ENCODE measurements around the gene SVIL.
"Not testable (repeated sequence)": the region's sequence is repeated elsewhere in the genome, so short reads cannot be mapped to it uniquely, and the experiment has no call there.

Gene SVIL

DNA sequence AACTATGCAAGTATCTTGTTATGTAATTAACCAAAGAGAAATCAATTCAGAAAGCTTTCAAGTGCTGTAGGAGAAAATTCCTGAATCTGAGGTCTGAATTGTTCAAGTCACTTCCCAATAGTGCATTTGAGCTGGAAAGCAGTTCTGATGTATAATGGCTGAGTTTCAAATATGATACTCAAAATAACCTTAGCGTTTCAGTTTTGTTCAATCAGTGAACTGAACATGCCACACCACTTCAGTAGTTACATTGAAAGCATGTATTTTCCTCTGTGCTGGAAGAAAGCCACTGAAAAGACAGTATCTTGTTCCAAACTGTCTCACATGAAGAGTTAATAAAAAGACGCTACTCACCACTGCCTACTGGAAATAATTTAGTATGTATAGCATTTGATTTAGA is 64.5 kb downstream of the SVIL start:
- not testable (repeated sequence) for H3K4me3 ChIP-seq (ENCODE audit: low read length); H3K36me3 ChIP-seq (ENCODE audit: control insufficient read depth, insufficient read depth, low read length); H3K27me3 ChIP-seq (ENCODE audit: control insufficient read depth, insufficient read depth, low read length); H3K27ac ChIP-seq (ENCODE audit: low read depth, low read length); H3K9ac ChIP-seq (ENCODE audit: low read length)
- peaks cover 11% of the 10 kb centered on the region for H3K4me1 ChIP-seq (ENCODE audit: control insufficient read depth, insufficient read depth, low read length)

- Histone ChIP-seq H3K27ac (ENCODE audit: low read depth, low read length) (no peak overlapping the region), H3K4me1 (ENCODE audit: control insufficient read depth, insufficient read depth, low read length) (peaks cover 11% of the 10 kb centered on the region)
Observed at GRCh38 chr10:29569795-29570194, 65.0 kb downstream of the SVIL start.

DNA sequence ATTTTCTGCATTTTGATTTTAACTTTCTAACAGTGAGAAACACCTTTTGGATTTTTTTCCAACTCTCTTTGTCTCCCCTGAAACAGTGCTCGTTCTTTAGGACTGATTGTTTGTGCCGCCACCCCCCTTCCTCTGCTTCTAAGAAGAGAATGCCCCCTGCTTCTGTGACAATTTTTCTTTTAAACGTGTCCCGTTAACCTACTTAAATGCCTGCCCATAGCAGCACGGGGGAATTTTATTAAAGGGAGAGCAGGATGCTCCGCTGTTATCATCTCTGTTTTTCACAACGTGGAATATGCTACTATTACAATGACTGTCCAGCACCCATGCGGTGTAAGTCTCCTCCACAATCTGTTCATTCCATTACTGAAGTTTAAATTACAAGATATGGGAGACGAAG is 67.8 kb downstream of the SVIL start:
- Histone ChIP-seq H3K9ac (ENCODE audit: low read length) (no peak overlapping the region), H3K27me3 (ENCODE audit: control insufficient read depth, insufficient read depth, low read length) (no peaks in the 10 kb centered on the region), H3K4me3 (ENCODE audit: low read length) (no peak overlapping the region), H3K27ac (ENCODE audit: low read depth, low read length) (no peak overlapping the region), H3K36me3 (ENCODE audit: control insufficient read depth, insufficient read depth, low read length) (no peaks in the 10 kb centered on the region), H3K4me1 (ENCODE audit: control insufficient read depth, insufficient read depth, low read length) (peaks cover 11% of the 10 kb centered on the region)

More at GRCh38 chr10:29569795-29570194, 65.0 kb downstream of the SVIL start:
- Histone ChIP-seq H3K36me3 (ENCODE audit: control insufficient read depth, insufficient read depth, low read length) (no peaks in the 10 kb centered on the region), H3K27me3 (ENCODE audit: control insufficient read depth, insufficient read depth, low read length) (no peaks in the 10 kb centered on the region), H3K4me3 (ENCODE audit: low read length) (no peak overlapping the region), H3K9ac (ENCODE audit: low read length) (no peak overlapping the region)

DNA sequence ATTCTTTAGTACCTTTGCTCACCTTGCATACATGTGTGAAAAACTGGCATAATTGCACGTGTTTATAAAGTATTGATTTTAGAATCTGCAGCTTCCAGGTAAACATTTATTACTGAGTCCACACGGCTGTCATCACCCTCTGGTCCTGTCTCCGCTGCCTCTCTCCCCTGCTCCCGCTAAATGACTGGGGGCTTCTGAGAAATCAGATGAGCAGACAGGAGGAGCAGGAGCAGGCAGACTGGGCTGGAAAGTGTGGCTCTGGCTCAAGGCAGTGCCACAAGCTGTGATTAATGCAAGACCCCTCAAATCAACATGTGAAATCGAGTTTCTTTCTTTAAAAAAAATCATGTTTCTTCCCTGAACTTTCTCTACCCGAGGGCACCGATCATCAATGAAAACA is 68.6 kb downstream of the SVIL start:
- H3K9ac ChIP-seq (ENCODE audit: low read length); H3K4me1 ChIP-seq (ENCODE audit: control insufficient read depth, insufficient read depth, low read length); H3K27me3 ChIP-seq (ENCODE audit: control insufficient read depth, insufficient read depth, low read length); H3K36me3 ChIP-seq (ENCODE audit: control insufficient read depth, insufficient read depth, low read length); H3K27ac ChIP-seq (ENCODE audit: low read depth, low read length); H3K4me3 ChIP-seq (ENCODE audit: low read length): not testable (repeated sequence)

DNA sequence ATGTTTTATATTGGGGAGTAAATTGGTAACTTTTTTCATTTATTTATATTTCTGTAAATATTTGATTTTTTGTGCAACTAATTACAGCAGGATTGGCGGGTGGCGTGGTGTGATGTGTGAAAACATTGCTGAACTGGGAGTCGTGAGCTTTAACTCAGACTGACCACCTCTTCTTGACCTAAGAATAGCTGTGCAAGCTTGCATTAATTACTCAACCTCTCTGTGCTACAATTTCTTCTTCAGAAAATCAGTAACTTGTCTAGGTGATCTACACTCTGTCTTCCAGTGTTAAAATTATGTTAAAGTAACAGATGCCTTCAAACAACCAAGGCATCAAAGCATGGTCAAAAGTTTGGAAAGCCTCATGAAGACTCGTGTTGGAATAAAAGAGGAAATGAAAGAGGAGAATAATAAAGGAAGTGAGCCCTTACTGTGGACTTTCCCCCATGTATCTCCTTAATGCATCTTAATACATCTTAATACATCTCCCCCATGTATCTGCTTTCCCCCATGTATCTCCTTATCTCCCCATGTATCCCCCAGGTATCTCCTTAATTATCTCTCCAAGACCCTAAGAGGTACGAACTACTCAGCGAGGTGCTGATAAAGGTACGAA is 71.2 kb downstream of the SVIL start:
- Histone ChIP-seq H3K4me1 (ENCODE audit: control insufficient read depth, insufficient read depth, low read length) (peaks cover 11% of the 10 kb centered on the region), H3K9ac (ENCODE audit: low read length) (no peak overlapping the region), H3K36me3 (ENCODE audit: control insufficient read depth, insufficient read depth, low read length) (no peaks in the 10 kb centered on the region), H3K27ac (ENCODE audit: low read depth, low read length) (no peak overlapping the region), H3K4me3 (ENCODE audit: low read length) (no peak overlapping the region), H3K27me3 (ENCODE audit: control insufficient read depth, insufficient read depth, low read length) (no peaks in the 10 kb centered on the region)

DNA sequence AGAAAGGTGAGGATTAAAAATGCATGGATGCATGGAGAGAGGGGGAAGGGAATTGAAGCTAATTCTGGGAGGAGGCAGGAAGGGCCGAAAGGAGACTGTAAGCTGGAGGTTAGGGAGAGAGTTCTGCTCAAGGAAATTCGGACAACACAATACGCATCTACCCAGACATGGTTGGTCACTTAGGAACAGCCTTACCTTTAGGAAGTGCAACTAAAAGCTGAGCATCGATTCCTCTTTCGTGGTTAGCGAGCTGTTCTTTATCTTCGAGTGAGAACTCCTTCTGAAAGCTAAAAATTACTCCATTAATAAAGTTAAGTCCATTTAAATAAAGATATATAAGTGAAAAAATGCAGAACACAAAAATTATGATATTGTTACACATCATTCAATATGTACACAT is 71.8 kb downstream of the SVIL start:
- H3K27me3 ChIP-seq (ENCODE audit: control insufficient read depth, insufficient read depth, low read length); H3K9ac ChIP-seq (ENCODE audit: low read length); H3K4me3 ChIP-seq (ENCODE audit: low read length); H3K36me3 ChIP-seq (ENCODE audit: control insufficient read depth, insufficient read depth, low read length); H3K27ac ChIP-seq (ENCODE audit: low read depth, low read length): not testable (repeated sequence)
- peaks cover 12% of the 10 kb centered on the region for H3K4me1 ChIP-seq (ENCODE audit: control insufficient read depth, insufficient read depth, low read length)

- peaks cover 26% of the 10 kb centered on the region for H3K4me1 ChIP-seq (ENCODE audit: control insufficient read depth, insufficient read depth, low read length)
- H3K4me3 ChIP-seq (ENCODE audit: low read length): no peak overlapping the region
- no peaks in the 10 kb centered on the region for H3K27me3 ChIP-seq (ENCODE audit: control insufficient read depth, insufficient read depth, low read length)
- no peaks in the 10 kb centered on the region for H3K36me3 ChIP-seq (ENCODE audit: control insufficient read depth, insufficient read depth, low read length)
- no peak overlapping the region for H3K9ac ChIP-seq (ENCODE audit: low read length)
- H3K27ac ChIP-seq (ENCODE audit: low read depth, low read length): peak overlapping the region; percentile 24
Observed at GRCh38 chr10:29559996-29560395, 74.8 kb downstream of the SVIL start.

DNA sequence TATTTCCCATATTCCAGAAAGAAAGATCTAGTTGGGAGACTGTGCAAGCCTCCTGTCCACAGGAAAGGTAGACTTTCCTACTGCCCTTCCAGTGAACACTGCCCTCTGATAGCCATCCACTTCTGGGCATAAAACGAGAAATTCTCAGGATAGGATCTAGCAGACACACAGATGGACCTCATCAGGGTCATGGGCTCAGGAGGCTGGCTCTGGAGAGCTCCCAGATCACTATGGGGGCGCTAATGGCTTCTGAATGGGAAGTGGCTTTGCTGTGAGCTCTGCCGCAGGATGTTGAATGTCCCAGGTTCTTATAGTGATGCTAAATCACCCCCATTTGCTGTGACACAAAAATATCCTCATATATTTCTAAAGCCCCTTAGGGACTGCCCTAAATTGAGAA is 77.1 kb downstream of the SVIL start:
- Histone ChIP-seq H3K36me3 (ENCODE audit: control insufficient read depth, insufficient read depth, low read length) (peaks cover 14% of the 10 kb centered on the region), H3K9ac (ENCODE audit: low read length) (no peak overlapping the region), H3K27me3 (ENCODE audit: control insufficient read depth, insufficient read depth, low read length) (no peaks in the 10 kb centered on the region), H3K27ac (ENCODE audit: low read depth, low read length) (no peak overlapping the region), H3K4me1 (ENCODE audit: control insufficient read depth, insufficient read depth, low read length) (peaks cover 27% of the 10 kb centered on the region), H3K4me3 (ENCODE audit: low read length) (no peak overlapping the region)

DNA sequence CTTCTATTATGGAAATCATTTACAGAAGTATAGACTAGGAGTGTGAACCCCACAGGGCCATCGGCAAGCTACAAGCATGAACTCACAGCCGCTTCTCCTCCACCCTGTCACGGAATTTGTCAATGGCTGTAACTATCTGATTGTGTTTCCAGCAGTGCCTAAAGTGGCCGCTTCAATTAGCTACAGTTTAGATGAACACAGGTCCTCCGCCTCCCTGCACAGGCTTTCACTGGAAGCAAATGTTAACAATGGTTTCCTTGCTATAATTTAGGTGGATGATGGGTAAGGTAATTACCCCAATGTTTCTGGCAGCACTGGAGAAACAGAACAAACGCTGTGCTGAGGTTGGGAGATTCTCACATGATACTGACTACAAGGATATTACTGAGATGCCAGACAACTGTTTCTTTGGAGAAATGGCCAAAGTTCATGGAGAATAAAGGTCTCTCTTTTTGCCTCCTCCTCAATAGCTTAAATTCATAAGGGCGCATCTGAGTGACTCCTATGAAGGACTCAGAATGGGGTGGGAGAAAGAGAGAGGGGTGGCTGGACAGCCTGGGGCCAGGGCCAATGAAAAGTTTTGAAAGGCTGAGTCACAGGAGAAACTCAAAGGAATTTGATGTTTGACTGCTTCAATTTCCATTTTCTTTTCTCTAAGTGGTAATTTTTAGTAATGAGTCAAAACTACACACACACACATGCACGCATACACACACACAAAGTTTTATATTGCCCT is 78.9 kb downstream of the SVIL start:
- H3K4me1 ChIP-seq (ENCODE audit: control insufficient read depth, insufficient read depth, low read length): peaks cover 27% of the 10 kb centered on the region
- peak overlapping the region; percentile 46 for H3K27ac ChIP-seq (ENCODE audit: low read depth, low read length)
- peaks cover 17% of the 10 kb centered on the region for H3K36me3 ChIP-seq (ENCODE audit: control insufficient read depth, insufficient read depth, low read length)
- no peaks in the 10 kb centered on the region for H3K27me3 ChIP-seq (ENCODE audit: control insufficient read depth, insufficient read depth, low read length)
- no peak overlapping the region for H3K9ac ChIP-seq (ENCODE audit: low read length)
- no peak overlapping the region for H3K4me3 ChIP-seq (ENCODE audit: low read length)

DNA sequence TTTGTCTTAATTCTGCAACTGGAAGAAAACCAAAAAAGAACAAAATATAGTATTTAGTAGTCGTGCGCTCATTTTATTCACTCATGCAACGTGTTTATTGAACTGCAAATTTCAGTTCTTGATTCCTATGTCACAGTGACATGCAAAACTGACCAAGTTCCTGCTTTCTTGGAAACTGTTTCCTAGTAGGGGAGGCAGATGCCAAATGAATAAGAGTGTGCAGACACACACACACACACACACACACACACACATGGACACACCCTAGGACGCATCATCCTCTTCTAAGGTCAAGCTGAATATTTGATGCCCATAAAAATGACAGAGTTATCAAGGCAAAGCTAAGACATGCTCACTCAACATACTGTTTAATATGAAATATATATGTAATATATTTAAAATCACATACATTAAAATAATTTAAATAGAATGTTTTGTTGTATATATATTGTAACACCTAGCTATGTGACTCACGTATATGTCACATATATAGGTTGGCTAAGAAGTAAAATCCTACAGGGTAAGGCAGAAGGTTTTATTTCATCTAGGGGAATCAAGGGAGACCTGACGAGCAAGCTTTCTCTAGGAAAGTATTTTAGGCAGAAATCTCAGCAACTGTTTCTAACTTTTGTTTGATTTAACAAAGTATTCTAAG is 79.6 kb downstream of the SVIL start:
- peaks cover 24% of the 10 kb centered on the region for H3K4me1 ChIP-seq (ENCODE audit: control insufficient read depth, insufficient read depth, low read length)
- H3K36me3 ChIP-seq (ENCODE audit: control insufficient read depth, insufficient read depth, low read length): peaks cover 23% of the 10 kb centered on the region
- H3K27ac ChIP-seq (ENCODE audit: low read depth, low read length): peak overlapping the region; percentile 46
- H3K4me3 ChIP-seq (ENCODE audit: low read length): no peak overlapping the region
- no peak overlapping the region for H3K9ac ChIP-seq (ENCODE audit: low read length)
- H3K27me3 ChIP-seq (ENCODE audit: control insufficient read depth, insufficient read depth, low read length): no peaks in the 10 kb centered on the region

DNA sequence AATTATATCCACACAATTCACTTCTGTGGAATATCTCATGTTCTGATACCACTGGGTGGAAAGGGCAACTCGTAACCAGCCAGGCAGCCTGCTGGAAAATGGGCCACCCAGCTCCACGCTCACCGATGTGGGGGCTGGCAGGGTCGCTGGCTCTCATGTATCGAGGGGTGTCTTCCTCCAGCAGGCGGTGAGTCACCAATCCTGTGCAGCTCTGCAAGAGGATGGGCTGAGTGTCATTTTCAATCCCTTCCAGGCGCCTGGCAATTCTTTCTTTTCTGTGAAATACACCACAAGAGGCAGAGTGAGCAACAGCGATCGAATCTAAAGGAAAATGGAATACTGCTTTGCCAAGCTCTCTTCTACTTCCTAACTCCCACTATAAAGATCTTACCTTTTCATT is 80.1 kb downstream of the SVIL start:
- H3K4me1 ChIP-seq (ENCODE audit: control insufficient read depth, insufficient read depth, low read length): peaks cover 22% of the 10 kb centered on the region
- peak overlapping the region; percentile 7 for H3K27ac ChIP-seq (ENCODE audit: low read depth, low read length)
- peaks cover 23% of the 10 kb centered on the region for H3K36me3 ChIP-seq (ENCODE audit: control insufficient read depth, insufficient read depth, low read length)
- H3K4me3 ChIP-seq (ENCODE audit: low read length): no peak overlapping the region
- no peaks in the 10 kb centered on the region for H3K27me3 ChIP-seq (ENCODE audit: control insufficient read depth, insufficient read depth, low read length)
- no peak overlapping the region for H3K9ac ChIP-seq (ENCODE audit: low read length)

DNA sequence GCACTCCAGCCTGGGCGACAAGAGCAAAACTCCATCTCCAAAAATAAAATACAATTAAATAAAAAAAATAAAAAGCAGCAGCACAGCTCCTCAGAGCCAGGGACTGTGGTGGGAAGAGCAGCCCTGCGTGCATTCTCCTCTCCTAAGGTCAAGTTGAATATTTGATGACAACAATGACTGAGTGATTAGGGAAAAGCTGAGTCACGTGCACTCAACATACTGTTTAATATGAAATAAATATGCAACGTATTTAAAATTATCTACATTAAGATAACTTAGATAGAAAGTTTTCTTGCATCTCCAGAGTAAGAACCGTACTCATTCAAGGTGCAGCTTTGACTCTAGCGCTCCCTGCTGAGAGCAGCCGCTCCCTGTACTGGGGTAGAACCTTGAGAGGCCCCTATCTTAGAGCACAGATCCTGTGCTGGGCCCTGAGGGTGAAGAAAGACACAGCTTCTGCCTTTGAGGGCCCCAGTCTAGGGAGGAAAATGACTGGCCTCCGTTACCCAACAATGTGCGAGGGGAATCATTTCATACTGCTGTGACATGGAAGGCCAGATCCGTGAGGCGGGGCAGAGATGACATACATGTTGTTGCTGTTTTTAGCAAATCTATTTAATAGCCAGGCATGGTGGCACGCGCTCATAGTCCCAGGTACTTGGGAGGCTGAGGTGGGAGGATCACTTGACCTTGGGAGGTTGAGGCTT is 81.1 kb downstream of the SVIL start:
- no peak overlapping the region for H3K4me3 ChIP-seq (ENCODE audit: low read length)
- H3K27ac ChIP-seq (ENCODE audit: low read depth, low read length): no peak overlapping the region
- peaks cover 23% of the 10 kb centered on the region for H3K36me3 ChIP-seq (ENCODE audit: control insufficient read depth, insufficient read depth, low read length)
- H3K4me1 ChIP-seq (ENCODE audit: control insufficient read depth, insufficient read depth, low read length): peaks cover 16% of the 10 kb centered on the region
- no peaks in the 10 kb centered on the region for H3K27me3 ChIP-seq (ENCODE audit: control insufficient read depth, insufficient read depth, low read length)
- H3K9ac ChIP-seq (ENCODE audit: low read length): no peak overlapping the region

All from rectal smooth muscle tissue (tissue), 1 donor.